GM12873 (cell line): ENCODE results near the gene ESRP2.

Experiments used
- CTCF ChIP-seq: IDR thresholded peaks from 2 replicates; pipeline ENCODE4 v1.5.1; 2012; ENCODE audit warnings: low read depth, mild to moderate bottlenecking, moderate library complexity, low read length, control low read depth; ENCODE audit not compliant: insufficient read depth; ENCODE audit errors: missing control alignments

Gene ESRP2

DNA sequence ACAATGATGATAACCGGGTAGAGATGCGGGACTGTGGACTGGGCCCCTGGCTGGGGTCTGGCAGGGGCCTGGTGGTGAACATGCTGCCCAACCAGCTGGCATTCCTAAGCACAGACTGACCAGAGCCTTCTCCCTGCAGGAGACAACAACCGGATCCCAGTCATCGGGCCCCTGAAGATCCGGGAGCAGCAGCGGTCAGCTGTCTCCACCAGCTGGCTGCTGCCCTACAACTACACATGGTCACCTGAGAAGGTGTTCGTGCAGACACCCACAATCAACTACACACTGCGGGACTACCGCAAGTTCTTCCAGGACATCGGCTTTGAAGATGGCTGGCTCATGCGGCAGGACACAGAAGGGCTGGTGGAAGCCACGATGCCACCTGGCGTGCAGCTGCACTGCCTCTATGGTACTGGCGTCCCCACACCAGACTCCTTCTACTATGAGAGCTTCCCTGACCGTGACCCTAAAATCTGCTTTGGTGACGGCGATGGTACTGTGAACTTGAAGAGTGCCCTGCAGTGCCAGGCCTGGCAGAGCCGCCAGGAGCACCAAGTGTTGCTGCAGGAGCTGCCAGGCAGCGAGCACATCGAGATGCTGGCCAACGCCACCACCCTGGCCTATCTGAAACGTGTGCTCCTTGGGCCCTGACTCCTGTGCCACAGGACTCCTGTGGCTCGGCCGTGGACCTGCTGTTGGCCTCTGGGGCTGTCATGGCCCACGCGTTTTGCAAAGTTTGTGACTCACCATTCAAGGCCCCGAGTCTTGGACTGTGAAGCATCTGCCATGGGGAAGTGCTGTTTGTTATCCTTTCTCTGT lies 23.3 kb upstream of the ESRP2 start:
- TF ChIP-seq CTCF = no peak

DNA sequence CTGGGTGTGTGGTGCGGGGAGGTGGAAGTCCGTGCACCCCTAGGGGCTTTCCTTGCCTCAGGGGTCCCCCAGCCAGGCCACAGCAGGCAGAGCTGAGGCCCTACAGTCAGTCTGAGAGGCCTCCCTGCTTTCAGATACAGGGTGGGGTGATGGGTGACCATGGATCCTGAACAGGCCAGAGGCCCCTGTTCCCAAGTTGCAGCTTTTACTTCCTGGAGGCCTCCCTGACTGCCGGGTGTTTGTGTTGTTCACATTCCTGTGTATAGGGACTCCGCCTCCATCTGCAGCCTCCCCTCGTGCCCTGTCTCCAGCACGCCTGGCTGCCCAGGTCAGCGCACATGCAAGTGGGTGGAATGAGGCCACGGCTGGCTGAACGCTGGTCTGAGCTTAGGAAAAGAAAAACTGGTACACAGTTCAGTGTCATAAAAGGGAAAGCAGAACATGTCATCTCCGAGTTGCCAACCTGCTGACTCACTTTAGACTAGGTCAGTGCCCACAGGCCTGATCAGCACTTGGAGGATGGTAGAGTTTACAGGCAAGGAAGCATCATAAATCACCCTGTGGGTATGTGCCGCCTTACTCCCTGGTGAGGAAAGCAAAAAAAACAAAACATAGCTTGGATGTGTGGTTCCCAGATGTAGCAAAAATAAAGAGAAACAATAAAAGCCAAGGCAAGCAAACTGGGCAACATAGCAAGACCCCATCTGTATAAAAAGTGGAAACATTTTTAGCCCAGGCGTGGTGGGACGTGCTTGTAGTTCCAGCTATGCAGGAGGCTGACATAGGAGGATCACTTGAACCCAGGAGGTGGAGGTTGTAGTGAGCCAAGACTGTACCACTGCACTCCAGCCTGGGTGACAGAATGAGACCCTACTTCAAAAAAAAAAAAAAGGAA lies 22.2 kb upstream of the ESRP2 start:
- TF ChIP-seq CTCF = no peak

DNA sequence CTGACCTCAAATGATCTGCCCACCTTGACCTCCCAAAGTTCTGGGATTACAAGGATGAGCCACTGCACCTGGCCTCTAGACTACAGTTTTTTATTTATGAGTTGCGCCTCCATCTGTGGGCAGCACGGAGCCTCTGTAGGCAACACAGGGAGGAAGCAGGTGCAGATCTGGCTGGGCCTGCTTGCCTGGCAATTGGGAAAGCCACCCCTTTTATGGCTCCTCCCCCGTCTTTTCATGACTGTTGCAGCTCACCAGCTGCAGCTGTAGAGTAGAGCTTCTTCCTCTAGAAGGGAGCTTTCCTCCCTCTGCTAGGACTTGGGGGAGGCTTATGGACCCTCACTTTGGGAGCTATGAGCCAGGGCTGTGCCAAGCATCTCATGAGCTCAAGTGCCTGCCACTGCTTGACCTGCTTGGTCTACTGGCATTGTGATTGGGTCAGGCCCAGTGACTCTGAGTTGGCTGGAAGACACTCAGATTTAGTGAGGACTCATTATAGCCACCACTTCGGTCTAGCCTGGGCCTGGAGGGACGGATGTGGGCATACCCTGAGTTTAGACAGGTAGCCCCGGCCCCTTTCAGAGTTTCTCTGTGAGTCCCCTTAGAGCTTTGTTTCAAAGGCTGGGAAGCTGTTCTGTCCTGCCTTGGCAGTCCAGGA lies 21.5 kb upstream of the ESRP2 start:
- peak; percentile 2 for TF ChIP-seq CTCF

DNA sequence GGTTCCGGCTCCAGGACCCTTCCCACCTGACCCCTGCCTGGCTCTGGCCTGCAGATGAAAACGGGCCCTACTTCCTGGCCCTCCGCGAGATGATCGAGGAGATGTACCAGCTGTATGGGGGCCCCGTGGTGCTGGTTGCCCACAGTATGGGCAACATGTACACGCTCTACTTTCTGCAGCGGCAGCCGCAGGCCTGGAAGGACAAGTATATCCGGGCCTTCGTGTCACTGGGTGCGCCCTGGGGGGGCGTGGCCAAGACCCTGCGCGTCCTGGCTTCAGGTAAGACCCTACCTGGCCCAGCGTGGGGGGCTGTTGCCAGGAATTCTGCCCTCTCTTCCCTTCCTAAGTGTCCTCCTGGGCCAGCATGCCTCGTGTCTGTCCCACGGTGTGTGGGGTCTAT lies 19.8 kb upstream of the ESRP2 start:
- no peak for TF ChIP-seq CTCF

GRCh38 chr16:68253721-68254120 lies 17.8 kb upstream of the ESRP2 start:
- TF ChIP-seq CTCF = no peak

- no peak for TF ChIP-seq CTCF
Observed at GRCh38 chr16:68252383-68252782, 16.5 kb upstream of the ESRP2 start.

GRCh38 chr16:68251832-68252231 lies 15.9 kb upstream of the ESRP2 start:
- no peak for TF ChIP-seq CTCF
